ENCODE measurements around the gene SLC38A10.
A peak's percentile ranks its signal among the peaks of the same experiment; 100 is the strongest.

Gene SLC38A10

DNA sequence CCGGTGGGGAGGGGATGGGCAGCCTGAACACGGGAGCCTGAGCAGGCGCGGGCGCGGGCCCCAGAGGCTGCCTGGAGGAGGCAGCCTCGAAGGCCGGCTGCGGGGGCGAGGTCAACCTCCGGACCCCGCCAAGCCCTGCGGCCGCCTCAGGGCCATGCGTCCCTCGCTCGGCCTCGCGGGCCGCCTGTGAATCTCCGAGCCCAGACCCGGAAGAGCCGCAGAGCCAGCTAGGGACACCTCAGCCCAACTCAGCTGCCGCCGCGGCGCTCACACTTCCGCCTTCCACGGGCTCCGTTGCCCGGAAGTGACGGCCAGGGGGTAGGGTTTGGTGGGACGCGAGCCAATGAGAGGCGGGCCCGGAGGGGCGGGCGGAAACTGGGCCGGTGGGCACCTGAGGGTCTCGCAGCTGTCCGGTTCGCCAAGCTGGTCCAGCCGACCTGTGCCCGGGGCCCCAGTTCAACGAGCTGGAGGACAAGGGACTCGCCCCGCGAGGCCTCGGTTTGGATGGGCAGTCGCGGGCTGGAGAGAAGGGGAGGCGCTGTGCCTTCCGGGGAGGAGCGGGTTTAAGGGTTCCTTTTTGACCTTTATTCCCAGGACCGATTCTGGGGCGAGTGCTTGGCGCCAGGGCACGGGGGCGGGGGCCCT is at the start of gene SLC38A10:
Gene SLC38A10 (minus strand): TSS at position 277 of the 645 bp plus-strand sequence. CDS start 386 bp downstream, outside the sequence.
- DNase-seq: peak; percentile 35

DNA sequence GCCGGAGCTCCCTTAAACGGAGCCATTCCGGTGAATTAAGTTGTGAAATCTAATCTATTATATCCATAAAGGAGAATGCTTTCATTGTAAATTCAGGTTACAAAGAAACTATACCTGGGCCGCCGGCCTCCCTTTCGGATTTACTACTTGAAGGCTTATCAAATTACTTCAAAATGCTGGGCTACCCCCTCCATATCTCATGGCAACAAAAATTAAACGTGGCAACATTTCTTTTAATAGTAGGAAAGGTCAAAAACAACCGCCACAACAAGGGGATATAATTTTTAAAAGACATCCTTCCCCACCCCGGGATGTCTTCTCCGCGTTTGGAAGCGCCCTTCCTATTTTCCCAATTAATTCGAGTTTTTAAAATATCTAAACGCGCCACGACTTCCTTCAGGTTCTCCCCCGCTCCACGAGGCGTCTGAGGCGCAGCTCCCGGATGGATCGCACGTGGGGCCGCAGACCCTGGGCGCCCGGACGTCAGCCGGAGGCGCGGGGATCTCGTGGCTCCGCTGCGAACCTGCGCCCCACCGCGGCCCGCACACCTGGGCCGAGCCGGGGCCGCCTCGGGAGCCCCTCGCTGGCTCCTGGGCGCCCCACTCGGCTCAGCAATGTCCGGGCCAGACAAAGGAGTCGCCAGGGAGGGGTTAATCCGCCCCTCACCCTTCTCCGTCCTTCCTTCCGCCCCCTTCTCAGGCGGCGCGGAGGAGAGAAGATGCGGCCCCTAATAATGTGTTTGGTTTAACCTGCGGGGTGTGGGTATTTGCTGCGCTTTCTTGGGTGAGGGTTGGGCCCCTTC is 47.4 kb upstream of the SLC38A10 start:
- DNase-seq: no peak

DNA sequence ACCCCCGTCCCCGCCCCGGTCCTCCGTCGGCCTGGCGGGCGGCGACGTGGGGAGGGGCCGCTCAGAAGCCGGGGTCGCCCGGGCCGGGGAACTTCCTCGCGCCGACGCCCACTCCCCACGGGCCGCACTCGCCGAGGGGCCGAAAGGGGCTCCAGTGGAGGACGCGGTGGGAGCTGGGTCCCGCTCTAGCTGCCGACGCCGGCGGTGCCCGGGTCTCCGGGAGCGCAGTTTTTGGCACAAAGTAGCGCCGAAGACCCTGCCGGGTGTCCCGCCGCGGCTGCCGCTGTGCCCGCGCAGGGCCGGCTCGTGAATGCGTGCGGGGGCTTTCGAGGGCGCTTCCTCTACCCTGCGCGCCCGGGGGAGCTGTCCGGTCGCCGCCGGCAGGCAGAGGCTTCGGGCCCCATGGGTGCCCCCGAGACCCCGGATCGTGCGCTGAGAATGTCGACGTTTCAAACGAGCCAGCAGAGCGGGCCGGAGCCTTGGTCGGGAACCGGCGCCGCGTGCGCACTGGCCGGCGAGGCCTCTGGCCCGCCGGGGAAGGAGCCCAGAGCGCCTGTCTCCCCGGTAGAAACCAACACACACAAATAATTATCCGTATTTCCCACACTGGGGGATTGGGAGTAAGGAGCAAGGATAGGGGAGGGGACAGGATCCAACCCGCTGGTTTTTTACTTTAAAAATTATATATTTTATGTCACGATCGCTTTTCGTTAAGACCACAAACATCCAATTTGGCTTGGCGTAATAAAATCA is 46.6 kb upstream of the SLC38A10 start:
- DNase-seq: no peak

- DNase-seq: no peak
Observed at GRCh38 chr17:81340607-81341515, 45.8 kb upstream of the SLC38A10 start.

GRCh38 chr17:81339534-81340296 is 44.6 kb upstream of the SLC38A10 start:
- no peak for DNase-seq

DNA sequence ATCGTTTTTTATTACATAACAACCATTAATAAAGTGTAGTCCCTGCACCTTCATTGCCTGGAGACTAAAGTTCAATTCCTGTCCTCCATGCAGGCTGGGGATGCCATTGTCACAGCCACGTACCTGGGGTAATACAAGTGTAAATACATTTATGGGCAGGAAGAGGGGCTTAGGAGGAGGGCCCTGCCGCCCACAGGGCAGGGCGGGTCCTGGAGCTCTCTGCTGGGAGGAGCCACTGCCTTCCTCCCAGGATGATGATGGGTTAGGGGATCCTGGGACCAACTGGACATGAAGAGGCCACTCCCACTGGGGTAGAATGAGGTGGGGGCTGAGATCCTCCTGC is 44.1 kb upstream of the SLC38A10 start:
- no peak for DNase-seq

GRCh38 chr17:81338274-81339190 is 43.4 kb upstream of the SLC38A10 start:
- no peak for DNase-seq

DNA sequence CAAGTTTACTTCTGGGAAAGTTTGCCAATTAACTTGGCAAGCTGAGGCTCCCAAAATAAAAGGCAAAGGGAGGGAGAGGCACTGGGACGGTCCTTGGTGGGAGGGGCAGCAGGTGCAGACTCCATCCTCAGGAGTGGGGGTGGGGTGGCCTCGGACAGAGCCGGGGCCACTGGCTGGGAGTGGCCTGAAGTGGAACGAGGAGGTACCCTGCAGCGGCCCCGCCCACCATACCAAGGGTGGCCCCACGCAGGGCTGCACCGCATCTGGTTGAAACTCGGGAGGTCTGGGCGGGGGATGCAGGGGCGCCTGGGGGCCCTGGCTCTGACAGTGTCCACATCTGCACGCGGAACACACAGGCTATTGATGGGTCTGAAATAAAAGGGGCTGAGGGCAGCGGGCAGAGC is 42.4 kb upstream of the SLC38A10 start:
- no peak for DNase-seq

DNA sequence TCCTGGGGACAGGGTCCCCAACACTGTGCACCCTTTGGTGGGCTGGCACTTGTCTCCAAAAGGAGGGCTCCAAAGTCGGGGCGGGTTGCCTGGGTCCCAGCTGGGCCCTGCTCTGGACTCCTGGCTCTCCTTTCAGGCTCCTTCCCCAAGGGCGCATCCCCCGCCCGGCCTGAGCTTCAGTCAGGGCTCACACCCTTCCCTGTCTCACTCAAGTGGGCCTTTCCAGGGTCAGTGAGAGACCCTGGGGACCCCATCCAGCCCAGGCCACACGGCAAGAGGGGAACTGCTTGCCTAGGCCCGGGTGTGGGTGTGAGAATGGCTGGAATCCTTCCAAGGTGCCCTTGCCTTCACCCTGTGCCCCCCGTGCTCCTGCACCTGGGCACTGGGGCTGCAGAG is 41.8 kb upstream of the SLC38A10 start:
- DNase-seq: no peak

GRCh38 chr17:81336296-81336929 is 41.3 kb upstream of the SLC38A10 start:
- no peak for DNase-seq

GRCh38 chr17:81335773-81336157 is 40.7 kb upstream of the SLC38A10 start:
- DNase-seq: no peak

DNA sequence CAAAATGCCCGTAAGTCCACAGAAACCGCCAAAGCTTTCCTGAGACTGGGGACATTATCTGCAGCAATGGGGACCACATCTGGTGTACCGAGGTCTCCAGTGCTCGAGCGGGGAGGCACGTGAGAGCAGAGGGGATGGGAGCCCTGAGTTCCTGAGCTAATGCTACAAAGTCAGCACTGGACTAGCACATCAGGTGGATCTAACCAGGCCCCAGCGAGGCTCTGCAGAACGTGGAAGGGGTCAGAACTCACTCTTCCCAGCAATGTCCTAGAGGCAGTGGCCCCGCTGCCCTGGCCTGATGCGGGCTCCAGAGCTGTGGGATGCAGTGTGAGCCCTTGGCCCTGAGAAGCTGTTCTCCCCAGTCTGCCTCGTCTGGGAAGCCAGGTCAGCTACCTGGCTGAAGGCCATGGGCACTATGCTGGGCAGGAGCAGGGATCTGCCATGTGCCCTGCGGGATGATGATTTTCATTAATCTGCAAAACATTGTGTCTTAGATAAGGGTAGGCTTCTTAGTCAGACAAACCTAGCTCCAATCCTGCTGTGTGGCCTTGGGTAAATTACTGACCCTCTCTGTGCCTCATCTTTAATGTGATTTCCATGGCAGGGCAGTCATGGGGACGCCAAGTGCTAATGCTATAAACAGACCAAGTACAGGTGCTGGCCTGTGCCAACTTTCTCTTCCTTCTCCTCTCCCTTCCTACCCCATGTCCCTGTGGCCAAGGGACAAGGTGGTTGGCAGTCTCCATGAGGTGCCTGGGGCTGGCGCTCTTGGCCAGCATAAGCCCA is 40.1 kb upstream of the SLC38A10 start:
- no peak for DNase-seq

DNA sequence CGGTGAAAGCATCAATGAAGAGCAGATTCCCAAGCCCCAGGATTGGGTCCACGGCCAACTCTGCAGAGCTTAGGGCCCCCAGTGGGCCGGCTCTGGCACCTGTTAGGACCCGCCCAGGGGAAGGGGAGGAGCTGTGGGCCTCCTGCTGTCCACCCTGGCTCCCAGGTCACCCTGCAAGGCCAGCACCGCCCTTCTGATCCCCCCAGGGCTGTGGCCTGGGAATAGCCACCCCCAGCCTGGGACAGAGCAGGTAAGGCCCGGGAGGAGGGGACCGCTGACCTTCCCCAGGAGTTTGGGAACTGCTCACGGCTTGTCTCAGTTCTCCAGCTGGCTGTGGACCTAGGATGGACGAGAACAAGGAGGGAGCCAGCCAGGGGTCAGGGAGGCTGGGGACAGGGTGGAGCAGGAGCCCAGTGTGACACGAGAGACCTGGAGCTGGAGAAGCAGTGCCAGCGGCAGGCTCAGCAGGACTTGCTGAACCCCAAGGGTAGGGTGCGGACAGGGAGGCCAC is 39.3 kb upstream of the SLC38A10 start:
- DNase-seq: no peak

DNA sequence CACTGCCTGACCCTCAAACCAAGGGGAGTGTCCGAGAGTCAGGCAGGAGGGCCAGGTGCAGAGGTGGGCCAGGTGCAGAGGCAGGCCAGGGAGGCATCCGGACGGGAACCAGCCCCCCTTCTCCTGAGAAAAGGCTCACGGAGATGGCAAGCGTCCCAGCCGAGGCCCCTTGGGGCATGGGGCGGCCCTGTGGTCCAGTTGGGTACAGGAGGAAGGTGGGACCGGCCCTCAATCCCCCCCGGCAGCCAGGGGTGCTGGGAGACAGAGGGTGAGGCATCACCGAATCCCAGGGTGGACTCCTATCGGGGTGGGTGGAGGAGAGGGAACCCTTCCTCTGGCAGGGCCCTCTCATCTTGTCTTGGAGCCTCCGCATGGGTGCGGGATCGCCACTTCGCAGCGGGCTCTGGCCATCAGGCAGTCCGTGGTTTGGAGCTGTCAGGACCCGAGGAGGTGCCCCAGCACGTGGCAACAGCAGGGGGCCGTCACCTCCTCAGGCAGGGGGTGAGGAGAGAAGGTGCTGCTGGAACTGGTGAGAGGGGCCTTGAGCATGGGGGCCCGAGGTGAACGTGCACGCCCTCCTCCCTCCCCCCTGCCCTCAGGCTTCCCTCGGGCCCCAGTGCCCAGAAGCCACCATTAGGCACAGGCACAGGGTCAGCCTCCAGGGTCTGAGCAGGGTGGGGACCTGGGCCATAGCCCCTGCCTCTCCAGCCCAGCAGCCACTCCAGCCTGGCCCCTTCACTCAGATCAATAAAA is 38.7 kb upstream of the SLC38A10 start:
- no peak for DNase-seq

GRCh38 chr17:81332914-81333528 is 37.9 kb upstream of the SLC38A10 start:
- no peak for DNase-seq

- DNase-seq: no peak
Observed at GRCh38 chr17:81332118-81332834, 37.2 kb upstream of the SLC38A10 start.

- DNase-seq: no peak
Observed at GRCh38 chr17:81331527-81332043, 36.5 kb upstream of the SLC38A10 start.
